DMS 273 (cell line): Measurements from ENCODE around the gene ARHGAP26.

Experiments used
- DNase-seq: peaks from one replicate; lab custom pipeline; 2025; ENCODE audit not compliant: unreplicated experiment; lab: John Stamatoyannopoulos, UW

ARHGAP26 gene

GRCh38 chr5:142748568-142749249 lies 21.5 kb upstream of the ARHGAP26 start:
- DNase-seq = peak; percentile 69

- DNase-seq = no peak
Measured at GRCh38 chr5:142749321-142749720, 20.9 kb upstream of the ARHGAP26 start.

GRCh38 chr5:142753116-142753631 lies 17.0 kb upstream of the ARHGAP26 start:
- DNase-seq = no peak

GRCh38 chr5:142754031-142754430 lies 16.1 kb upstream of the ARHGAP26 start:
- DNase-seq = no peak

- no peak for DNase-seq
Measured at GRCh38 chr5:142756576-142756975, 13.6 kb upstream of the ARHGAP26 start.

- DNase-seq = no peak
Measured at GRCh38 chr5:142757564-142757963, 12.6 kb upstream of the ARHGAP26 start.

- no peak for DNase-seq
Measured at GRCh38 chr5:142758062-142758795, 11.9 kb upstream of the ARHGAP26 start.

- DNase-seq = no peak
Measured at GRCh38 chr5:142758796-142759145, 11.4 kb upstream of the ARHGAP26 start.

GRCh38 chr5:142763701-142764100 lies 6.5 kb upstream of the ARHGAP26 start:
- no peak for DNase-seq

GRCh38 chr5:142767178-142767577 lies 3.0 kb upstream of the ARHGAP26 start:
- DNase-seq = no peak

- no peak for DNase-seq
Measured at GRCh38 chr5:142767911-142768310, 2.3 kb upstream of the ARHGAP26 start.

GRCh38 chr5:142769251-142769792 lies 855 bp upstream of the ARHGAP26 start:
- no peak for DNase-seq

GRCh38 chr5:142770650-142771609 lies 753 bp downstream of the ARHGAP26 start:
- peak; percentile 80 for DNase-seq

- no peak for DNase-seq
Measured at GRCh38 chr5:142771666-142772065, 1.5 kb downstream of the ARHGAP26 start.

- DNase-seq = no peak
Measured at GRCh38 chr5:142772446-142773293, 2.5 kb downstream of the ARHGAP26 start.

- no peak for DNase-seq
Measured at GRCh38 chr5:142777099-142777498, 6.9 kb downstream of the ARHGAP26 start.

GRCh38 chr5:142777850-142778249 lies 7.7 kb downstream of the ARHGAP26 start:
- peak; percentile 21 for DNase-seq

- DNase-seq = peak; percentile 77
Measured at GRCh38 chr5:142779163-142779840, 9.1 kb downstream of the ARHGAP26 start.

GRCh38 chr5:142780871-142781270 lies 10.7 kb downstream of the ARHGAP26 start:
- no peak for DNase-seq
